OCI-M2 (cell line): Measurements from ENCODE around the gene PI4K2A.
"Not testable (repeated sequence)": the region's sequence is repeated elsewhere in the genome, so short reads cannot be mapped to it uniquely, and the experiment has no call there.

ENCODE experiments used
- DNase-seq: peaks from one replicate; lab custom pipeline; 2025; ENCODE audit not compliant: unreplicated experiment; lab: John Stamatoyannopoulos, UW

Gene PI4K2A

GRCh38 chr10:97631098-97631497 is 9.4 kb upstream of the PI4K2A start:
- no peak for DNase-seq

GRCh38 chr10:97632949-97633884 is 7.3 kb upstream of the PI4K2A start, which contains the start of gene MORN4:
MORN4 (minus strand) TSS chr10:97633500; CDS start chr10:97619653, 13,847 bp downstream.
- DNase-seq: no peak

- DNase-seq: no peak
These were observed 6.5 kb upstream of the PI4K2A start for GRCh38 chr10:97633921-97634320.

GRCh38 chr10:97635577-97635976 is 4.9 kb upstream of the PI4K2A start:
- no peak for DNase-seq

- not testable (repeated sequence) for DNase-seq
These were observed 1.4 kb upstream of the PI4K2A start for GRCh38 chr10:97639090-97639489.

- DNase-seq: peak; percentile 32
These were observed 669 bp downstream of the PI4K2A start for GRCh38 chr10:97640868-97641811.

GRCh38 chr10:97642471-97643159 is 2.1 kb downstream of the PI4K2A start:
- not testable (repeated sequence) for DNase-seq

- no peak for DNase-seq
These were observed 3.0 kb downstream of the PI4K2A start for GRCh38 chr10:97643441-97643985.

GRCh38 chr10:97644936-97645335 is 4.5 kb downstream of the PI4K2A start:
- no peak for DNase-seq

- no peak for DNase-seq
These were observed 7.1 kb downstream of the PI4K2A start for GRCh38 chr10:97647556-97647955.

GRCh38 chr10:97648562-97649404 is 8.3 kb downstream of the PI4K2A start:
- peak; percentile 47 for DNase-seq

GRCh38 chr10:97649405-97649750 is 8.9 kb downstream of the PI4K2A start:
- DNase-seq: not testable (repeated sequence)

GRCh38 chr10:97650726-97651125 is 10.3 kb downstream of the PI4K2A start:
- no peak for DNase-seq

- no peak for DNase-seq
These were observed 11.3 kb downstream of the PI4K2A start for GRCh38 chr10:97651773-97652172.

- no peak for DNase-seq
These were observed 16.3 kb downstream of the PI4K2A start for GRCh38 chr10:97656777-97657176.

GRCh38 chr10:97659589-97659988 is 19.1 kb downstream of the PI4K2A start:
- DNase-seq: no peak

- peak; percentile 82 for DNase-seq
These were observed 23.9 kb downstream of the PI4K2A start for GRCh38 chr10:97664282-97664850.

GRCh38 chr10:97666992-97667391 is 26.5 kb downstream of the PI4K2A start:
- DNase-seq: no peak

- no peak for DNase-seq
These were observed 27.0 kb downstream of the PI4K2A start for GRCh38 chr10:97667463-97667862.
